Stomach (tissue), 9 donors: Measurements from ENCODE around the gene ODAD4. TPM values are rescaled to one million over a fixed set of nuclear protein-coding genes. Genes with fewer than 3 reads are reported as not detected.

ENCODE experiments used
- DNase-seq, 2 donors: peaks; one replicate each; pipeline versions ENCODE4 v3.0.0 to v3.0.0-alpha.2; 2013 to 2019
- H3K27ac ChIP-seq, 5 donors: fragments of 200-600 bp in 4 of 5; sonication (generic) in 4 of 5; one replicate each; pipeline ENCODE4 v1.5.1; 2013 to 2019; ENCODE audit warnings: mild to moderate bottlenecking in 1 of 5, moderate library complexity in 1 of 5
- H3K27me3 ChIP-seq, 3 donors: fragments of 200-600 bp; sonication (generic); one replicate each; pipeline ENCODE4 v1.5.1; 2017 to 2019; ENCODE audit warnings: mixed run types in 1 of 3
- H3K36me3 ChIP-seq, 4 donors: fragments of 200-600 bp; sonication (generic); 1 replicate in 3 of 4; 2 replicates in 1 of 4; pipeline ENCODE4 v1.5.1; 2016 to 2019
- H3K4me1 ChIP-seq, 4 donors: fragments of 200-600 bp; sonication (generic); one replicate each; pipeline ENCODE4 v1.5.1; 2016 to 2019
- H3K4me3 ChIP-seq, 4 donors: fragments of 200-600 bp; sonication (generic) in 3 of 4; one replicate each; pipeline ENCODE4 v1.5.1; 2016 to 2019; ENCODE audit warnings: mild to moderate bottlenecking in 1 of 4
- H3K9me3 ChIP-seq, 4 donors: fragments of 200-600 bp; sonication (generic); one replicate each; pipeline ENCODE4 v1.5.1; 2016 to 2019
- EP300 ChIP-seq: sonication (generic); formaldehyde crosslinking; IDR thresholded peaks from one replicate; pipeline ENCODE4 v1.6.1; 2017; ENCODE audit warnings: antibody characterized with exemption
- POLR2A ChIP-seq, 4 donors: fragments of 450-650 bp; IDR thresholded peaks; one replicate each; pipeline ENCODE4 v1.6.1; 2016; ENCODE audit warnings: antibody characterized with exemption in 4 of 4, control low read depth in 2 of 4, mild to moderate bottlenecking in 1 of 4, moderate library complexity in 1 of 4
- POLR2AphosphoS5 ChIP-seq, 3 donors: sonication (generic); formaldehyde crosslinking; IDR thresholded peaks; one replicate each; pipeline ENCODE4 v1.6.1; 2016; ENCODE audit warnings: antibody characterized with exemption in 3 of 3
- WGBS, 5 donors: extraction: QIAGEN DNeasy Blood & Tissue Kit in 3 of 5; methylation state at CpG; one replicate each; pipeline versions ENCODE4 v1.1.5 to v1.1.7; 2013 to 2018; 5-methylcytosine and 5-hydroxymethylcytosine counted together
- intact Hi-C: fragments of 100-400 bp; cut with DNase I; formaldehyde crosslinking; loops from one replicate; pipeline ENCODE4 v1.15.1; 2023; ENCODE audit warnings: low total_unique reads
- polyA plus RNA-seq, 3 donors: library from polyadenylated mRNA; stranded (reverse); fragments of 200-250 nt; gene quantifications; one replicate each; pipeline ENCODE4 v1.2.3, GENCODE V29; 2013
- total RNA-seq, 5 donors: library from RNA; depleted of rRNA; stranded (reverse); fragments of >200 nt; gene quantifications; one replicate each; pipeline versions ENCODE4 v1.1.0 to v1.2.3, GENCODE V29; 2014 to 2016
- TF ChIP-seq, protein P1 (sequence below), 7 experiments: fragments of 450-650 bp in 4 of 7; fragments of 200-600 bp in 3 of 7; sonication (generic) in 3 of 7; IDR thresholded peaks; one replicate each; pipeline ENCODE4 v1.5.1; 2016 to 2019; ENCODE audit warnings: antibody characterized with exemption in 7 of 7, control low read depth in 2 of 7, mild to moderate bottlenecking in 1 of 7
- donor health status: healthy with polysubstance abuse.
- donor health status: Bipolar disorder and iron deficiency.
- donor health status: healthy.

Gene ODAD4
- total and polyA plus RNA-seq, 8 donors, result 0.78 to 2.1 (median 1.0) TPM; not detected in 4

DNA sequence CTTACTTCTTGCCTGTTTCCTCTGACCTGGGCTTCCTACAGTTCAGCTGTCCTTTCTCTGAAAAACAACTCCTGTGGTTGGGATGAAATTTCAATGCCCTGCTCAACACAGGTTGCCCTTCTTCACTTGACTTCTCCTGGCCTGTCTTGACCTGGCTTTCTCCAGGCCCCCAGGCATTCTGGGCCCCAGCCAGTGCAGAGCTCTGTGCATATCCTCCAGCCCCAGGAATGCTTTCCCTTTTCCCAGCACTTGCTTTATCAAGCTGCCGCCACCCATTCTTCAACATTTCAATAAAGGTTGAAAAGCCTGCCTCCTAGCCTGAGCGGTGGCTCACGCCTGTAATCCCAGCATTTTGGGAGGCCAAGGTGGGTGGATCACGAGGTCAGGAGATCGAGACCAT is 10.8 kb downstream of the ODAD4 start:
- intact Hi-C loops, result no loop called here
- no peak overlapping the region for H3K4me3 ChIP-seq
- H3K27ac ChIP-seq, result no peak overlapping the region
- 82 to 90% (median 89%) methylated on average over 5 of the region's 5 CpGs for WGBS, 5 donors
- H3K4me1 ChIP-seq, result peaks cover 0 to 4% (median 0%) of the 10 kb centered on the region in 4 donors
- peaks cover 0 to 39% (median 9%) of the 10 kb centered on the region in 4 donors for H3K36me3 ChIP-seq
- no peaks in the 10 kb centered on the region for H3K9me3 ChIP-seq
- H3K27me3 ChIP-seq, result no peaks in the 10 kb centered on the region
- TF ChIP-seq EP300 (no peak), POLR2A (IDR thresholded peaks at IDR 0.05) (no peak), POLR2AphosphoS5 (IDR thresholded peaks at IDR 0.05) (no peak)
- TF ChIP-seq, protein P1, sequence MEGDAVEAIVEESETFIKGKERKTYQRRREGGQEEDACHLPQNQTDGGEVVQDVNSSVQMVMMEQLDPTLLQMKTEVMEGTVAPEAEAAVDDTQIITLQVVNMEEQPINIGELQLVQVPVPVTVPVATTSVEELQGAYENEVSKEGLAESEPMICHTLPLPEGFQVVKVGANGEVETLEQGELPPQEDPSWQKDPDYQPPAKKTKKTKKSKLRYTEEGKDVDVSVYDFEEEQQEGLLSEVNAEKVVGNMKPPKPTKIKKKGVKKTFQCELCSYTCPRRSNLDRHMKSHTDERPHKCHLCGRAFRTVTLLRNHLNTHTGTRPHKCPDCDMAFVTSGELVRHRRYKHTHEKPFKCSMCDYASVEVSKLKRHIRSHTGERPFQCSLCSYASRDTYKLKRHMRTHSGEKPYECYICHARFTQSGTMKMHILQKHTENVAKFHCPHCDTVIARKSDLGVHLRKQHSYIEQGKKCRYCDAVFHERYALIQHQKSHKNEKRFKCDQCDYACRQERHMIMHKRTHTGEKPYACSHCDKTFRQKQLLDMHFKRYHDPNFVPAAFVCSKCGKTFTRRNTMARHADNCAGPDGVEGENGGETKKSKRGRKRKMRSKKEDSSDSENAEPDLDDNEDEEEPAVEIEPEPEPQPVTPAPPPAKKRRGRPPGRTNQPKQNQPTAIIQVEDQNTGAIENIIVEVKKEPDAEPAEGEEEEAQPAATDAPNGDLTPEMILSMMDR (IDR thresholded peaks at IDR 0.05), result no peak
- no peak for DNase-seq

DNA sequence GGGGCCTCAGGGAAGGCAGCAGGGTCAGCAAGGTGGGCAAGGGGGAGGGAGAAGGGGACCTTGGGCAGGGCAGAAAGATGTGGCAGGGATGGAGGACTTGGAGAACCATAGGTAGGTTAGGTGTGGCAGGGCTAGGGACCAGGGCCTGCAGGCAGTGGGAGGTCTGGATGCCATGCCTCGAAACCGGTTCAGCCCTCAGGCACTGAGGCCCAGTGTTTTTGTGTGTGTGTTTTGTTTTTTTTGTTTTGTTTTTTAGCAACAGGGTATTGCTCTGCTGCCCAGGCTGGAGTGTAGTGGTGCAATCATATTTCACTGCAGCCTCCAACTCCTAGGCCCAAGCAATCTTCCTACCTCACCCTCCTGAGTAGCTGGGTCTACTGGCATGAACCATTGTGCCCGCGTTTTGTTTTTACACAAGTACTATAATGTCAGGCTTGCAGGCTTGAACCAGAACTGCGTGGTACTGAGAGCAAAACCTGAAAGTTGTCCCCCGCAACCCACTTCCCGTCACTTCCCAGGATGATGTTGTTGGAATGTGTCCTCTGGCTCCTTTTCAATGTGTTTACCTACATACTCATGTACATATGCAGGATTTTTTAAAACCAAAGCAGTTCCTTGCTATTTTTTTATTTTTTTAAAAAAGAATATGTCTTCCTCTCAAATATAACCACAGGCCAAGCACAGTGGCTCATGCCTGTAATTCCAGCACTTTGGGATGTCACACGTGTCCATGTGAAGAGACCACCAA is 12.4 kb downstream of the ODAD4 start:
- Histone ChIP-seq H3K27ac (no peak overlapping the region), H3K9me3 (no peaks in the 10 kb centered on the region), H3K4me1 (peaks cover 0 to 3% (median 0%) of the 10 kb centered on the region in 4 donors), H3K27me3 (no peaks in the 10 kb centered on the region), H3K4me3 (no peak overlapping the region), H3K36me3 (peaks cover 0 to 25% (median 7%) of the 10 kb centered on the region in 4 donors)
- intact Hi-C loops, result no loop called here
- no peak for TF ChIP-seq EP300
- no peak for TF ChIP-seq POLR2A (IDR thresholded peaks at IDR 0.05)
- TF ChIP-seq, protein P1 (IDR thresholded peaks at IDR 0.05), result no peak
- TF ChIP-seq POLR2AphosphoS5 (IDR thresholded peaks at IDR 0.05), result no peak
- 88 to 97% (median 92%) methylated on average over 8 of the region's 8 CpGs for WGBS, 5 donors
- no peak for DNase-seq

DNA sequence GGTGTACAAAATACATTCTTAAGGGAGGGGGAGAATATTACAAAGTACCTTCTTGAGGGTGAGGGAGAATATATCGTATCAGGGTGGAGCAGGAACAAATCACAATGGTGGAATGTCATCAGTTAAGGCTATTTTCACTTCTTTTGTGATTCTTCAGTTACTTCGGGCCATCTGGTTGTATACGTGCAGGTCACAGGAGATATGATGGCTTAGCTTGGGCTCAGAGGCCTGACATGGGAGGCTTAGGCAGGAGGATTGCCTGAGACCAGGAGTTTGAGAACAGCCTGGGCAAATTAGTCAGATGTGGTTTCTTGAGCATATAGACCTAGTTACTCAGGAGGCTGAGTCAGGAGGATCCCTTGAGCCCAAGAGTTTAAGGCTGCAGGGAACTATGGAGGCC is 13.1 kb downstream of the ODAD4 start:
- Histone ChIP-seq H3K4me1 (no peaks in the 10 kb centered on the region), H3K9me3 (no peaks in the 10 kb centered on the region), H3K27ac (no peak overlapping the region), H3K4me3 (no peak overlapping the region), H3K27me3 (no peaks in the 10 kb centered on the region), H3K36me3 (peaks cover 0 to 18% (median 5%) of the 10 kb centered on the region in 4 donors)
- intact Hi-C loops, result no loop called here
- TF ChIP-seq EP300 (no peak), POLR2AphosphoS5 (IDR thresholded peaks at IDR 0.05) (no peak), POLR2A (IDR thresholded peaks at IDR 0.05) (no peak)
- TF ChIP-seq, protein P1 (IDR thresholded peaks at IDR 0.05), result no peak
- 88 to 96% (median 93%) methylated on average over 3 of the region's 3 CpGs for WGBS, 5 donors
- no peak for DNase-seq

DNA sequence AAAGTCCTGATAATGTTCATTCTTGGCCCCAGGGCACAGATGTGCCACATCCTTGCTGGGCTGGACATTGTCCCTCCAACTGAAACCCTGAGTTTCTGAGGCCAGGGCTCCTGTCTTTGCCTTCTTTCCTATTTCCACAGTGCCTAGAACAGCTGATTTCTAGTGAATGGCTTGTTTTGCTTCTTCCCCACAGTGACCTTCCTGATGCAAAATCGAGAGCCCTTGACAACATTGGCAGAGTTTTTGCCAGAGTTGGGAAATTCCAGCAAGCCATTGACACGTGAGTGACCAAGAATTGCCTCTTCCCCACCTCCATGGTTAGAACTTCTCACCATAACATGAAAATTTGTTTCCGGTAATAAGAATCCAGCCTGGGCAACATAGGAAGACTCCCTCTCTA is 14.5 kb downstream of the ODAD4 start:
- 73 to 82% (median 80%) methylated on average over 3 of the region's 3 CpGs for WGBS, 5 donors
- Histone ChIP-seq H3K4me3 (no peak overlapping the region), H3K27ac (no peak overlapping the region), H3K36me3 (peaks cover 0 to 20% (median 2%) of the 10 kb centered on the region in 4 donors), H3K4me1 (no peaks in the 10 kb centered on the region), H3K9me3 (no peaks in the 10 kb centered on the region), H3K27me3 (no peaks in the 10 kb centered on the region)
- no peak for DNase-seq
- intact Hi-C loops, result no loop called here
- TF ChIP-seq, protein P1 (IDR thresholded peaks at IDR 0.05), result no peak
- TF ChIP-seq POLR2A (IDR thresholded peaks at IDR 0.05), result no peak
- TF ChIP-seq EP300, result no peak
- no peak for TF ChIP-seq POLR2AphosphoS5 (IDR thresholded peaks at IDR 0.05)
